Gastroesophageal sphincter (tissue), 3 donors: ENCODE measurements around the gene PLCB4.

Experiments
- CTCF ChIP-seq, 4 experiments: fragments of 200-600 bp in 2 of 4; fragments of 450-650 bp in 2 of 4; sonication (generic) in 1 of 4; IDR thresholded peaks; one replicate each; pipeline ENCODE4 v1.5.1; 2017 to 2019; ENCODE audit warnings: antibody characterized with exemption in 4 of 4, mild to moderate bottlenecking in 2 of 4, moderate library complexity in 2 of 4
- EP300 ChIP-seq: sonication (generic); formaldehyde crosslinking; IDR thresholded peaks from one replicate; pipeline ENCODE4 v1.6.1; 2017; ENCODE audit warnings: antibody characterized with exemption, mild to moderate bottlenecking
- POLR2A ChIP-seq, 2 donors: fragments of 450-650 bp; IDR thresholded peaks; one replicate each; pipeline ENCODE4 v1.6.1; 2017; ENCODE audit warnings: antibody characterized with exemption in 2 of 2, mild to moderate bottlenecking in 2 of 2, moderate library complexity in 1 of 2
- POLR2AphosphoS5 ChIP-seq: sonication (generic); formaldehyde crosslinking; IDR thresholded peaks from one replicate; pipeline ENCODE4 v1.6.1; 2017; ENCODE audit warnings: antibody characterized with exemption

GRCh38 chr20:9368893-9369292, 300.0 kb downstream of the PLCB4 start:
- TF ChIP-seq CTCF (IDR thresholded peaks at IDR 0.05) (no peak), POLR2A (IDR thresholded peaks at IDR 0.05) (no peak), POLR2AphosphoS5 (no peak), EP300 (no peak)
